Activated CD8-positive, alpha-beta memory T cell treated with anti-CD3 and anti-CD28 coated beads, Interleukin-2, amount 10 ng/mL, durations not matched to agents 7 days and 5 days (primary cell): Measurements from ENCODE around the gene JPH2. TPM values are rescaled to one million over a fixed set of nuclear protein-coding genes. Genes with fewer than 3 reads are reported as not detected.

ENCODE experiments used
- ATAC-seq: fragments of 150-1000 bp; cut with Tn5 transposase; one replicate; pipeline ENCODE4 v1.10.0; 2021; ENCODE audit warnings: moderate library complexity
- CTCF ChIA-PET: fragments of 350-600 bp; sonication (Branson Sonifier 250); formaldehyde crosslinking; loops from one replicate; lab custom pipeline; 2021; ENCODE audit warnings: antibody characterized with exemption; lab: Charles Lee
- DNase-seq: peaks from one replicate; pipeline ENCODE4 v3.0.0-alpha.2; 2020
- H3K27ac Mint-ChIP-seq: one replicate; pipeline ENCODE4 v1.8.0; 2021; ENCODE audit warnings: mild to moderate bottlenecking, mixed read lengths
- H3K27me3 Mint-ChIP-seq: one replicate; pipeline ENCODE4 v1.8.0; 2021; ENCODE audit warnings: mixed read lengths
- H3K36me3 Mint-ChIP-seq: one replicate; pipeline ENCODE4 v1.8.0; 2021; ENCODE audit warnings: mild to moderate bottlenecking, mixed read lengths
- H3K4me1 Mint-ChIP-seq: one replicate; pipeline ENCODE4 v1.8.0; 2021; ENCODE audit warnings: mixed read lengths
- H3K4me3 Mint-ChIP-seq: one replicate; pipeline ENCODE4 v1.8.0; 2021; ENCODE audit warnings: mild to moderate bottlenecking, moderate library complexity, mixed read lengths
- H3K9me3 Mint-ChIP-seq: one replicate; pipeline ENCODE4 v1.8.0; 2022; ENCODE audit warnings: low read depth, mixed read lengths
- total RNA-seq, 2 experiments: library from RNA; stranded (reverse); gene quantifications; one replicate each; pipeline ENCODE4 v1.2.3, GENCODE V29; 2021

The JPH2 gene
- total RNA-seq, 2 experiments from 2014 or later, result not detected

DNA sequence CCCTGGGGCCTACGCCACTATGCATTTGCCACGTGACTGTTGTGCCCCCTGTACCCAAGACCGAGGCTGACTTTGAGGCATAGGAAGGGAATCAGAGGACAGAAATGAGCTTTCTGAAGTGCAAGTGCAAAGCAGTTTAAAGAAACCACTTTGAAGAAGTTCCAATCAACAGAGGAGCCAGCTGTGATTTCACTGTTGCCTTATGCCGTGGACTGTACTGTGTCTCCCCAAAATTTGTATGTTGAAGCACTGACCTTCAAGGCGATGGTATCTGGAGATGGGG is 111.1 kb downstream of the JPH2 start:
- H3K27ac Mint-ChIP-seq, result no peak overlapping the region
- ATAC-seq (no peak), DNase-seq (no peak)
- no peaks in the 10 kb centered on the region for H3K36me3 Mint-ChIP-seq
- CTCF ChIA-PET, result interaction anchor here (0.7 to 1.3 kb wide), 2 partner anchors 17 to 19 kb away, joined by 4 to 5 read pairs; no protein-coding TSS in a partner anchor
- peaks cover 48% of the 10 kb centered on the region for H3K27me3 Mint-ChIP-seq
- no peak overlapping the region for H3K4me3 Mint-ChIP-seq
- H3K4me1 Mint-ChIP-seq, result peaks cover 22% of the 10 kb centered on the region
- no peaks in the 10 kb centered on the region for H3K9me3 Mint-ChIP-seq

DNA sequence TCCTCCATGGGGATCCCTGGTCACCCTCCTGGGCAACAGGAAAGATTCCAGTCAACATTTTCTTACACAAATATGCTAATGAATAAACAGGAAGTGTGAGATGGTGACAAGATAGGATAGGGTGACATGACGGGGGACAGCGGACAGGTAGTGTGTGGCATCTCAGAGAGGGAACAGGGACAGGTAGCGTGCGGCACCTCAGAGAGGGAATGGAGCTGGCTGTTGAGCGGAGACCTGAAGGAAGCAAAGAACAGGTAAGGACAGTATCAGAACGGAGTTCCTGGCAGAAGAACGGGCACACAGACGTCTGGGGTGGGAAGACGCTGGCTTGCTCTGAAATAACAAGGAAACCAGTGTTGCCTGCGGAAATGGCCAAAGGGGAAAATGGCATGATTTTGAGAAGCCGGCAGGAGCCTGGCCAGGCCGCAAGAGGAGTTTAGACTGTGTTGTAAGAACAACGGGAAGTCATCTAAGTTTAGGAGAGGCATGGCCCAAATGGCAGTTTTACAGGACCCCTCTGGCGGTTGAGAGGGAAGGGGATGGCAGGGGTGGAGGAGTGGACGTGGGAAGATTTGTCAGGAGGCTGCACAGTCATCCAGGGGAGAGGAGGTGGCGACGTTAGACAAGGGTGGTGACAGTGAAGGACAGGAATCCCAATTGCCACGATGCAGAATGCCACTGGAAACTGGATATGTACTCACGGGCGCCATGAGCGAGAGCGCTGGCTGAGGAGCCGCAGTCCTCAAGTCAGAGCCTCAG is 111.6 kb downstream of the JPH2 start:
- no peak for ATAC-seq
- Mint-ChIP-seq H3K9me3 (no peaks in the 10 kb centered on the region), H3K27me3 (peaks cover 48% of the 10 kb centered on the region), H3K27ac (no peak overlapping the region), H3K36me3 (no peaks in the 10 kb centered on the region), H3K4me1 (peaks cover 23% of the 10 kb centered on the region), H3K4me3 (no peak overlapping the region)
- CTCF ChIA-PET, result interaction anchor here (0.7 to 1.3 kb wide), 2 partner anchors 16 to 19 kb away, joined by 4 to 5 read pairs; no protein-coding TSS in a partner anchor
- peak; percentile 36 for DNase-seq

- no peaks in the 10 kb centered on the region for H3K36me3 Mint-ChIP-seq
- CTCF ChIA-PET, result interaction anchor here (1.0 to 1.3 kb wide), 2 partner anchors 15 to 324 kb away, joined by 3 to 5 read pairs; no protein-coding TSS in a partner anchor
- H3K4me1 Mint-ChIP-seq, result peaks cover 28% of the 10 kb centered on the region
- H3K27ac Mint-ChIP-seq, result no peak overlapping the region
- H3K4me3 Mint-ChIP-seq, result no peak overlapping the region
- DNase-seq (no peak), ATAC-seq (no peak)
- H3K9me3 Mint-ChIP-seq, result no peaks in the 10 kb centered on the region
- peaks cover 45% of the 10 kb centered on the region for H3K27me3 Mint-ChIP-seq
Observed at GRCh38 chr20:44074252-44075151, 112.5 kb downstream of the JPH2 start.

DNA sequence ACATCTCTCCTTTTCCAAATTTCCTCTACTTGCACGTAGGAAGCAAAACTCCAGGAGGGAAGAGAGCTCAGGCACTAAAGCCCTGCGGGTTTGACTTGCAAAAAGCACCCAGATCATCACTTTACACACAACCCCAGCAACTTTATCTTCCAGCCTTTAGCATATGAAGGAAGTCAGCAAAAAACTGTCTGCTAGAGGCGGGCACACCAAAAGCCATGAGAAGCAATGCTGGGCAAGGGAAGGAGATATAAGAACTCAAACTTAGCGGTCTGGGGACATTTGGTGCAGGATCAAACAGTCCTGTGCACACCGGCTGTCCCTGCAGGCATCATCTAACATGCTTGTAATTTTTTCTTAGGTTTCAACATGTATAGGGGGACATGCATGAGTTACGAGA is 113.3 kb downstream of the JPH2 start:
- peaks cover 39% of the 10 kb centered on the region for H3K27me3 Mint-ChIP-seq
- H3K27ac Mint-ChIP-seq, result no peak overlapping the region
- peaks cover 34% of the 10 kb centered on the region for H3K4me1 Mint-ChIP-seq
- DNase-seq, result no peak
- CTCF ChIA-PET, result interaction anchor here (1.0 kb wide), 1 partner anchor 323 kb away, joined by 3 read pairs; no protein-coding TSS in a partner anchor
- H3K4me3 Mint-ChIP-seq, result no peak overlapping the region
- H3K36me3 Mint-ChIP-seq, result no peaks in the 10 kb centered on the region
- no peaks in the 10 kb centered on the region for H3K9me3 Mint-ChIP-seq
- ATAC-seq, result no peak

DNA sequence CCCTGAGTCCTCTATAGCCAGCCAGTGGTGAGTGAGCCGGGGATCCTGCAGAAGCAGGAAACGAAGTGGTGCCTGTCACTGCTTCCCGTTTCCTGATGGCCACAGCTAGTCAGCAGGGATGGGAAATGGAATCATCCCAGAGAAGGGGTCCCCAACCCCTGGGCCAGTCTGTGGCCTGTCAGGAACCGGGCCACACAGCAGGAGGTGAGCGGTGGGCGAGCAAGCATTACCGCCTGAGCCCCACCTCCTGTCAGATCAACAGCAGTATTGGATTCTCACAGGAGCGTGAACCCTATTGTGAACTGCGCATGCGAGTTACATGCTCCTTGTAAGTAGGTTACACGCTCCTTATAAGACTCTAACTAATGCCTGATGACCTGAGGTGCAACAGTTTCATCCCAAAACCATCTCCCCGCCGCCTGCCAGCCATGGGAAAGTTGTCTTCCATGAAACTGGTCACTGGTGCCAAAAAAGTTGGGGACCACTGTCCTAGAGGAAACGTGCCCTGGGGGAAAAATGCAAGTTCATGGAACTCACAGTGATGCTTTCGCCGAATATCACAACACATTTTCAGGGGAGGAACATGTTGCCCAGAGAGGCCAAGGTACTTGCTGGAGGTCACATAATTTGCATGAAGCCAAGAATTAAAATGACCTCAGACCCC is 113.8 kb downstream of the JPH2 start:
- Mint-ChIP-seq H3K27ac (no peak overlapping the region), H3K4me3 (no peak overlapping the region), H3K4me1 (peaks cover 38% of the 10 kb centered on the region), H3K9me3 (no peaks in the 10 kb centered on the region), H3K27me3 (peaks cover 37% of the 10 kb centered on the region), H3K36me3 (no peaks in the 10 kb centered on the region)
- DNase-seq (no peak), ATAC-seq (no peak)
- CTCF ChIA-PET, result interaction anchor here (0.9 to 5.6 kb wide), 4 partner anchors 7 to 323 kb away, joined by 3 to 40 read pairs (median 5); no protein-coding TSS in a partner anchor

DNA sequence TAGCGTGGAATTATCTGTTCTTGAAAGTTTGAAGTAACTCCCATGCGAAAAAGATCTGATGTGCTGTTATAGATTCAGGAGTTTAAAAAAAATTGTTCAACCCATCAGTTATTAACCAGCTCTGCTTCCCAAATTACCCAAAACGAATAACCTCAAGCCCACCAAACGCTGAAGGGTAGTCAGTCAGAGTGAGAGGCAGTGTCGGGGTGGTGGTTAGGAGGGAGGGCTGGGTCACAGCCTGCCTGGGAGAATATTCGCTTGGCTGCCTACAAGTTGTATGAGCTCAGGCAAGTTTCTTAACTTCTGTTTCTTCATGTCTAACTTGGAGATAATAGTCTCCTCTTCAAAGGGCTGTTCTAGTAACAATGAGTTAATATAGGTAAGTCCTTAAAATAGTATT is 114.6 kb downstream of the JPH2 start:
- Mint-ChIP-seq H3K27ac (no peak overlapping the region), H3K4me3 (no peak overlapping the region), H3K27me3 (peaks cover 43% of the 10 kb centered on the region), H3K4me1 (peaks cover 44% of the 10 kb centered on the region), H3K9me3 (no peaks in the 10 kb centered on the region), H3K36me3 (no peaks in the 10 kb centered on the region)
- no peak for ATAC-seq
- no peak for DNase-seq
- CTCF ChIA-PET, result interaction anchor here (0.9 to 5.6 kb wide), 3 partner anchors 8 to 323 kb away, joined by 4 to 40 read pairs (median 6); no protein-coding TSS in a partner anchor

GRCh38 chr20:44071526-44072111 is 115.4 kb downstream of the JPH2 start:
- Mint-ChIP-seq H3K4me3 (no peak overlapping the region), H3K9me3 (no peaks in the 10 kb centered on the region), H3K4me1 (peaks cover 44% of the 10 kb centered on the region), H3K36me3 (no peaks in the 10 kb centered on the region), H3K27ac (no peak overlapping the region), H3K27me3 (peaks cover 49% of the 10 kb centered on the region)
- no peak for ATAC-seq
- CTCF ChIA-PET, result interaction anchor here (1.3 to 5.6 kb wide), 2 partner anchors 9 to 322 kb away, joined by 6 to 40 read pairs; no protein-coding TSS in a partner anchor
- DNase-seq, result peak; percentile 35

GRCh38 chr20:44071057-44071456 is 115.9 kb downstream of the JPH2 start:
- H3K27ac Mint-ChIP-seq, result no peak overlapping the region

GRCh38 chr20:44070139-44070900 is 116.7 kb downstream of the JPH2 start:
- Mint-ChIP-seq H3K9me3 (no peaks in the 10 kb centered on the region), H3K4me3 (peak overlapping the region; percentile 56), H3K27ac (peak overlapping the region; percentile 91), H3K36me3 (no peaks in the 10 kb centered on the region), H3K27me3 (peaks cover 46% of the 10 kb centered on the region), H3K4me1 (peaks cover 44% of the 10 kb centered on the region)
- CTCF ChIA-PET, result interaction anchor here (1.0 to 5.6 kb wide), 7 partner anchors 9 to 321 kb away, joined by 3 to 40 read pairs (median 4); no protein-coding TSS in a partner anchor
- DNase-seq (peak; percentile 55), ATAC-seq (peak; percentile 17)

More at GRCh38 chr20:44071057-44071456, 115.9 kb downstream of the JPH2 start:
- no peaks in the 10 kb centered on the region for H3K36me3 Mint-ChIP-seq
- H3K27me3 Mint-ChIP-seq, result peaks cover 51% of the 10 kb centered on the region
- H3K4me3 Mint-ChIP-seq, result no peak overlapping the region
- CTCF ChIA-PET, result interaction anchor here (5.6 kb wide), 1 partner anchor 321 kb away, joined by 40 read pairs; no protein-coding TSS in a partner anchor
- no peaks in the 10 kb centered on the region for H3K9me3 Mint-ChIP-seq
- H3K4me1 Mint-ChIP-seq, result peaks cover 44% of the 10 kb centered on the region
- no peak for ATAC-seq
- DNase-seq, result no peak

- DNase-seq (peak; percentile 90), ATAC-seq (peak; percentile 74)
- Mint-ChIP-seq H3K27ac (peak overlapping the region; percentile 91), H3K4me1 (peaks cover 37% of the 10 kb centered on the region), H3K4me3 (peak overlapping the region; percentile 56), H3K36me3 (no peaks in the 10 kb centered on the region), H3K27me3 (peaks cover 36% of the 10 kb centered on the region), H3K9me3 (no peaks in the 10 kb centered on the region)
- CTCF ChIA-PET, result interaction anchor here (0.7 to 5.6 kb wide), 8 partner anchors 9 to 320 kb away, joined by 3 to 40 read pairs (median 4); no protein-coding TSS in a partner anchor
Observed at GRCh38 chr20:44069203-44070011, 117.6 kb downstream of the JPH2 start.
